NK-92 (cell line): Measurements from ENCODE around the gene PRR27.
"Not testable (repeated sequence)": the region's sequence is repeated elsewhere in the genome, so short reads cannot be mapped to it uniquely, and the experiment has no call there.

Experiments
- DNase-seq: peaks from one replicate; lab custom pipeline; 2025; ENCODE audit not compliant: unreplicated experiment; lab: John Stamatoyannopoulos, UW

The PRR27 gene

DNA sequence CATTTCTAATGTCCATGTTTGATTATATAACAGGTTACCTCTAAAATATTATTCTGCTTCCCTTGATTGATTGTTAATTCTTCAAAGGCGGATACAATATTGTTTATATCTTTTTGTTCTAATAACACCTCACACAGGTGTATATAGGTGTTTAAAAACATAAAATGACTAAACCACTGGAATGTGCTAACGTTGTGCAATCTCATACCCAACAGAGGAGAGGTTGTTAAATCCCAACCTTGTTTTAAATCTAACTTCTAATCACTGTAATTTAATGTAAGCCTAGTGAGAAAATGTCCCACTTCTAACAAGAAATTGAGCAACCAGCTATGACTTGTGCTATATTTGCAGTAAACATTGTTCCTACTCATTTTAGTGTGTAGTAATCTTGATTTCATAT is 42.8 kb downstream of the PRR27 start:
- no peak for DNase-seq

- no peak for DNase-seq
Measured at GRCh38 chr4:70197842-70198241, 43.8 kb downstream of the PRR27 start.

- no peak for DNase-seq
Measured at GRCh38 chr4:70203601-70204000, 49.6 kb downstream of the PRR27 start.

GRCh38 chr4:70212752-70213151 is 58.7 kb downstream of the PRR27 start:
- not testable (repeated sequence) for DNase-seq
